HEK293 (cell line): Measurements from ENCODE around the gene TXNRD2.

Experiments
- CTCF ChIA-PET: fragments of 350-600 bp; formaldehyde crosslinking; extraction: SDS; loops from one replicate; lab custom pipeline; 2021; ENCODE audit warnings: antibody characterized with exemption; lab: Yijun Ruan, JAX
- POLR2A ChIA-PET: fragments of 300-600 bp; formaldehyde crosslinking; extraction: SDS; loops from one replicate; lab custom pipeline; 2020; ENCODE audit warnings: antibody characterized with exemption, inconsistent platforms; lab: Yijun Ruan, JAX
- H3K27ac ChIP-seq: fragments of 200-500 bp; sonication (Bioruptor generic); 2 replicates; pipeline ENCODE4 v1.5.1; 2014; ENCODE audit warnings: low read depth, low read length, control low read depth, inconsistent platforms; ENCODE audit errors: extremely low read depth
- H3K36me3 ChIP-seq, 2 experiments: fragments of 200-500 bp in 1 of 2; sonication (Bioruptor generic) in 1 of 2; 1 replicate in 1 of 2; 2 replicates in 1 of 2; pipeline ENCODE4 v1.5.1; 2014 to 2017; ENCODE audit warnings: inconsistent platforms in 2 of 2, low read length in 2 of 2; ENCODE audit not compliant: control insufficient read depth in 2 of 2, insufficient read depth in 1 of 2
- H3K4me1 ChIP-seq: fragments of 200-500 bp; sonication (Bioruptor generic); 2 replicates; pipeline ENCODE4 v1.5.1; 2014; ENCODE audit warnings: mild to moderate bottlenecking, low read length, inconsistent platforms; ENCODE audit not compliant: control insufficient read depth, insufficient read depth
- H3K4me3 ChIP-seq: 2 replicates; pipeline ENCODE4 v1.5.1; 2011; ENCODE audit warnings: low read depth, mild to moderate bottlenecking, control low read depth, low read length, moderate library complexity
- H3K9me3 ChIP-seq: fragments of 200-500 bp; sonication (Bioruptor generic); 2 replicates; pipeline ENCODE4 v1.5.1; 2014; ENCODE audit warnings: low read depth, low read length, inconsistent platforms; ENCODE audit not compliant: control insufficient read depth, insufficient read depth
- GLI2 ChIP-seq: fragments of 450-650 bp; formaldehyde crosslinking; IDR thresholded peaks from 2 replicates; pipeline ENCODE4; 2017; ENCODE audit warnings: missing biosample characterization, missing genetic modification characterization, low read depth, borderline replicate concordance
- HIC1 ChIP-seq: fragments of 450-650 bp; formaldehyde crosslinking; IDR thresholded peaks from 2 replicates; pipeline ENCODE4 v1.5.1; 2016; ENCODE audit warnings: missing biosample characterization, missing genetic modification characterization
- IKZF3 ChIP-seq: fragments of 450-650 bp; IDR thresholded peaks from 2 replicates; pipeline ENCODE4 v1.5.0; 2018; ENCODE audit warnings: missing biosample characterization, mild to moderate bottlenecking, missing genetic modification characterization, moderate library complexity
- INSM2 ChIP-seq: fragments of 450-650 bp; formaldehyde crosslinking; IDR thresholded peaks from 2 replicates; pipeline ENCODE4 v1.5.1; 2016; ENCODE audit warnings: missing biosample characterization, missing genetic modification characterization
- KLF1 ChIP-seq: fragments of 450-650 bp; formaldehyde crosslinking; IDR thresholded peaks from 2 replicates; pipeline ENCODE4 v1.5.1; 2016; ENCODE audit warnings: missing biosample characterization, missing genetic modification characterization
- PRDM10 ChIP-seq: fragments of 450-650 bp; formaldehyde crosslinking; IDR thresholded peaks from 2 replicates; pipeline ENCODE4 v1.5.1; 2016; ENCODE audit warnings: missing biosample characterization, missing genetic modification characterization
- REPIN1 ChIP-seq: fragments of 450-650 bp; formaldehyde crosslinking; IDR thresholded peaks from 2 replicates; pipeline ENCODE4 v1.5.1; 2017; ENCODE audit warnings: missing biosample characterization, missing genetic modification characterization, low read depth
- ZBTB26 ChIP-seq: fragments of 450-650 bp; formaldehyde crosslinking; optimal IDR thresholded peaks from 2 replicates; pipeline ENCODE3; 2016; ENCODE audit warnings: missing biosample characterization, mild to moderate bottlenecking, missing genetic modification characterization
- ZBTB48 ChIP-seq: fragments of 450-650 bp; formaldehyde crosslinking; IDR thresholded peaks from 2 replicates; pipeline ENCODE4 v1.5.1; 2016; ENCODE audit warnings: missing biosample characterization, missing genetic modification characterization
- ZFHX2 ChIP-seq: fragments of 450-650 bp; formaldehyde crosslinking; conservative IDR thresholded peaks from 2 replicates; pipeline ENCODE4 v1.5.1; 2016; ENCODE audit warnings: missing biosample characterization, missing genetic modification characterization
- ZNF114 ChIP-seq: fragments of 450-650 bp; formaldehyde crosslinking; IDR thresholded peaks from 2 replicates; pipeline ENCODE4 v1.5.0; 2017; ENCODE audit warnings: missing biosample characterization, missing genetic modification characterization
- ZNF138 ChIP-seq: fragments of 450-650 bp; formaldehyde crosslinking; IDR thresholded peaks from 2 replicates; pipeline ENCODE4 v1.5.1; 2016; ENCODE audit warnings: missing biosample characterization, missing genetic modification characterization, borderline replicate concordance
- ZNF175 ChIP-seq: fragments of 450-650 bp; formaldehyde crosslinking; IDR thresholded peaks from 2 replicates; pipeline ENCODE4 v1.5.1; 2016; ENCODE audit warnings: missing biosample characterization, missing genetic modification characterization
- ZNF2 ChIP-seq: fragments of 450-650 bp; formaldehyde crosslinking; IDR thresholded peaks from 2 replicates; pipeline ENCODE4 v1.5.1; 2016; ENCODE audit warnings: missing biosample characterization, missing genetic modification characterization
- ZNF239 ChIP-seq: fragments of 450-650 bp; formaldehyde crosslinking; IDR thresholded peaks from 2 replicates; pipeline ENCODE4 v1.5.1; 2016; ENCODE audit warnings: missing biosample characterization, missing genetic modification characterization
- ZNF248 ChIP-seq: fragments of 450-650 bp; formaldehyde crosslinking; IDR thresholded peaks from 2 replicates; pipeline ENCODE4 v1.5.1; 2017; ENCODE audit warnings: missing biosample characterization, missing genetic modification characterization
- ZNF335 ChIP-seq: fragments of 450-650 bp; formaldehyde crosslinking; conservative IDR thresholded peaks from 2 replicates; pipeline ENCODE4 v1.5.1; 2016; ENCODE audit warnings: missing biosample characterization, missing genetic modification characterization
- ZNF404 ChIP-seq: fragments of 450-650 bp; formaldehyde crosslinking; IDR thresholded peaks from 2 replicates; pipeline ENCODE4 v1.5.1; 2017; ENCODE audit warnings: missing biosample characterization, missing genetic modification characterization
- ZNF623 ChIP-seq: fragments of 450-650 bp; formaldehyde crosslinking; IDR thresholded peaks from 2 replicates; pipeline ENCODE4 v1.5.1; 2016; ENCODE audit warnings: missing biosample characterization, missing genetic modification characterization
- ZNF645 ChIP-seq: fragments of 450-650 bp; formaldehyde crosslinking; IDR thresholded peaks from 2 replicates; pipeline ENCODE4; 2016; ENCODE audit warnings: missing biosample characterization, missing genetic modification characterization
- ZNF777 ChIP-seq: fragments of 450-650 bp; formaldehyde crosslinking; IDR thresholded peaks from 2 replicates; pipeline ENCODE4 v1.5.1; 2017; ENCODE audit warnings: missing biosample characterization, missing genetic modification characterization, borderline replicate concordance
- ZNF791 ChIP-seq: fragments of 450-650 bp; formaldehyde crosslinking; IDR thresholded peaks from 2 replicates; pipeline ENCODE4 v1.5.1; 2016; ENCODE audit warnings: missing biosample characterization, missing genetic modification characterization
- ZSCAN4 ChIP-seq: fragments of 450-650 bp; formaldehyde crosslinking; IDR thresholded peaks from 2 replicates; pipeline ENCODE4 v1.5.1; 2017; ENCODE audit warnings: missing biosample characterization, missing genetic modification characterization

Gene TXNRD2

GRCh38 chr22:19991395-19991644 lies 49.7 kb upstream of the TXNRD2 start:
- no peak overlapping the region for H3K4me3 ChIP-seq
- H3K36me3 ChIP-seq = no peaks in the 10 kb centered on the region
- H3K4me1 ChIP-seq = no peaks in the 10 kb centered on the region
- no peak for TF ChIP-seq PRDM10 (tag by site-specific recombination)
- no peak for TF ChIP-seq ZSCAN4 (tag by site-specific recombination)
- TF ChIP-seq ZNF623 (tag by site-specific recombination) = no peak
- no peak for TF ChIP-seq ZNF138
- TF ChIP-seq ZNF404 (tag by site-specific recombination) = no peak
- no peak for TF ChIP-seq ZBTB26 (tag by site-specific recombination)
- no peak for TF ChIP-seq ZNF2 (tag by site-specific recombination)
- TF ChIP-seq IKZF3 = no peak
- TF ChIP-seq ZNF645 (tag by site-specific recombination) = no peak
- no peak for TF ChIP-seq KLF1 (tag by site-specific recombination)
- no peak for TF ChIP-seq INSM2 (tag by site-specific recombination)
- TF ChIP-seq ZNF175 (tag by site-specific recombination) = no peak
- no peak for TF ChIP-seq ZNF114 (tag by site-specific recombination)
- TF ChIP-seq GLI2 (tag by site-specific recombination) = no peak
- no peak for TF ChIP-seq REPIN1 (tag by site-specific recombination)
- no peaks in the 10 kb centered on the region for H3K9me3 ChIP-seq
- H3K27ac ChIP-seq = no peak overlapping the region
- ChIA-PET POLR2A (interaction anchor here (0.5 kb wide), 1 partner anchor 20 kb away, joined by 5 read pairs; no protein-coding TSS in a partner anchor), CTCF (interaction anchor here (0.6 to 0.8 kb wide), 2 partner anchors 23 to 37 kb away, joined by 3 to 5 read pairs; no protein-coding TSS in a partner anchor)

- Histone ChIP-seq H3K36me3 (no peaks in the 10 kb centered on the region), H3K4me3 (no peak overlapping the region), H3K9me3 (no peaks in the 10 kb centered on the region), H3K4me1 (no peaks in the 10 kb centered on the region; the same call in 1 of the 2 replicates), H3K27ac (no peak overlapping the region)
- CTCF ChIA-PET = interaction anchor here (0.5 to 0.8 kb wide), 3 partner anchors 11 to 36 kb away, joined by 3 to 5 read pairs (median 3); no protein-coding TSS in a partner anchor
- POLR2A ChIA-PET = interaction anchor here (0.5 kb wide), 2 partner anchors 20 to 136 kb away, joined by 3 to 5 read pairs; no protein-coding TSS in a partner anchor
- TF ChIP-seq ZNF239 (tag by site-specific recombination) (no peak), ZFHX2 (tag by site-specific recombination) (0 out of 2 replicates have a peak, but pooled peaks have one; percentile 31), ZBTB48 (tag by site-specific recombination) (no peak), ZNF777 (tag by site-specific recombination) (no peak), ZNF335 (tag by site-specific recombination) (no peak), HIC1 (tag by site-specific recombination) (0 out of 2 replicates have a peak, but pooled peaks have one; percentile 30), ZNF248 (tag by site-specific recombination) (no peak), ZNF791 (no peak)
Observed at GRCh38 chr22:19990609-19991394, 49.2 kb upstream of the TXNRD2 start.
